GM12878 (cell line): Measurements from ENCODE around the gene ANO6. TPM values are rescaled to one million over a fixed set of nuclear protein-coding genes. Genes with fewer than 3 reads are reported as not detected.
"Not testable (repeated sequence)": the region's sequence is repeated elsewhere in the genome, so short reads cannot be mapped to it uniquely, and the experiment has no call there.

Experiments
- ATAC-seq: fragments of 200-7000 bp; cut with Tn5 transposase; 3 replicates; pipeline ENCODE4 v1.9.1; 2020; ENCODE audit warnings: mild to moderate bottlenecking, moderate library complexity
- BruUV-seq: library from RNA; stranded (reverse); fragments of 400-500 nt; replicated peaks from 2 replicates; lab custom pipeline; 2021; lab: Mats Ljungman, UMichigan
- CTCF ChIA-PET: fragments of 300-600 bp; sonication (Branson Sonifier 250); formaldehyde crosslinking; extraction: SDS; loops from one replicate; lab custom pipeline; 2021; ENCODE audit warnings: inconsistent platforms; lab: Yijun Ruan, JAX
- POLR2A ChIA-PET: fragments of 350-600 bp; formaldehyde crosslinking; extraction: SDS; loops from one replicate; lab custom pipeline; 2021; ENCODE audit warnings: inconsistent platforms; lab: Charles Lee
- RAD21 ChIA-PET: fragments of 300-600 bp; sonication (Branson Sonifier 250); formaldehyde crosslinking; loops from one replicate; lab custom pipeline; 2023; ENCODE audit warnings: antibody characterized with exemption; ENCODE audit not compliant: unreplicated experiment; lab: Charles Lee
- SMC1A ChIA-PET: fragments of 300-600 bp; sonication (Branson Sonifier 250); formaldehyde crosslinking; loops from one replicate; lab custom pipeline; 2023; ENCODE audit not compliant: unreplicated experiment, uncharacterized antibody; lab: Charles Lee
- DNase-seq: peaks from one replicate; pipeline ENCODE4 v3.0.0-alpha.2; 2011; ENCODE audit warnings: low read depth, low spot score
- FAIRE-seq: peaks from 3 replicates; lab custom pipeline; 2011; peaks lifted over from hg19 to GRCh38; lab: Jason Lieb, UNC
- H2AFZ ChIP-seq: 2 replicates; pipeline ENCODE4 v1.6.0; 2011; ENCODE audit warnings: low read depth, low read length, control low read depth; ENCODE audit not compliant: control insufficient read depth
- H3K27ac ChIP-seq: 2 replicates; pipeline ENCODE4 v1.5.1; 2011; ENCODE audit warnings: control low read depth; ENCODE audit not compliant: control insufficient read depth, insufficient read depth
- H3K27me3 ChIP-seq, 2 experiments: replicated peaks in 1 of 2; 2 replicates each; pipeline versions ENCODE4 v1.6.0 to v1.6.1; 2011; ENCODE audit warnings: low read length in 1 of 2; ENCODE audit not compliant: control insufficient read depth in 2 of 2, insufficient read depth in 2 of 2
- H3K36me3 ChIP-seq, 2 experiments: 2 replicates each; pipeline ENCODE4 v1.5.1; 2011; ENCODE audit warnings: low read length in 1 of 2; ENCODE audit not compliant: control insufficient read depth in 2 of 2, insufficient read depth in 2 of 2
- H3K4me1 ChIP-seq: 2 replicates; pipeline ENCODE4 v1.6.1; 2011; ENCODE audit warnings: mild to moderate bottlenecking, low read length, moderate library complexity, mixed read lengths; ENCODE audit not compliant: control insufficient read depth, insufficient read depth
- H3K4me2 ChIP-seq: 2 replicates; pipeline ENCODE4 v1.6.0; 2011; ENCODE audit warnings: control low read depth; ENCODE audit not compliant: control insufficient read depth, insufficient read depth
- H3K4me3 ChIP-seq: fragments of 200-600 bp; sonication (generic); 2 replicates; pipeline ENCODE4 v1.5.1; 2016
- H3K79me2 ChIP-seq: 2 replicates; pipeline ENCODE4 v1.6.0; 2011; ENCODE audit warnings: low read length; ENCODE audit not compliant: control insufficient read depth, insufficient read depth
- H3K9ac ChIP-seq: 2 replicates; pipeline ENCODE4 v1.8.0; 2011; ENCODE audit warnings: low read length, control low read depth, mixed read lengths; ENCODE audit not compliant: control insufficient read depth, insufficient read depth
- H3K9me3 ChIP-seq: replicated peaks from 3 replicates; pipeline ENCODE4 v1.5.1; 2011; ENCODE audit warnings: mild to moderate bottlenecking, low read length; ENCODE audit not compliant: control insufficient read depth, insufficient read depth
- H4K20me1 ChIP-seq: 2 replicates; pipeline ENCODE4 v1.6.0; 2011; ENCODE audit not compliant: control insufficient read depth, insufficient read depth
- CREB1 ChIP-seq: IDR thresholded peaks from 2 replicates; pipeline ENCODE4 v1.6.1; 2012; ENCODE audit warnings: low read depth, mild to moderate bottlenecking, inconsistent platforms
- JUND ChIP-seq: IDR thresholded peaks from 2 replicates; pipeline ENCODE4 v1.6.1; 2012; ENCODE audit warnings: low read depth, mild to moderate bottlenecking, low read length, improper control_type of control experiment, moderate library complexity
- MYB ChIP-seq: fragments of 150-350 bp; IDR thresholded peaks from 2 replicates; pipeline ENCODE4 v1.6.1; 2014; ENCODE audit warnings: mild to moderate bottlenecking, low read depth, low read length, borderline replicate concordance
- PRDM15 ChIP-seq: fragments of 450-650 bp; formaldehyde crosslinking; IDR thresholded peaks from 2 replicates; pipeline ENCODE4 v1.4.0; 2020; ENCODE audit warnings: mild to moderate bottlenecking, moderate library complexity
- RB1 ChIP-seq: fragments of 450-650 bp; formaldehyde crosslinking; IDR thresholded peaks from 2 replicates; pipeline ENCODE4 v1.6.1; 2017; ENCODE audit warnings: mild to moderate bottlenecking, borderline replicate concordance
- RBBP5 ChIP-seq: fragments of 200-600 bp; sonication (generic); conservative IDR thresholded peaks from 2 replicates; pipeline ENCODE4 v1.6.1; 2016
- SMC3 ChIP-seq: IDR thresholded peaks from 2 replicates; pipeline ENCODE4 v1.6.1; 2011; ENCODE audit warnings: low read length, improper control_type of control experiment, borderline replicate concordance
- SPI1 ChIP-seq: IDR thresholded peaks from 2 replicates; pipeline ENCODE4 v1.6.1; 2011; ENCODE audit warnings: low read depth, mild to moderate bottlenecking, low read length, moderate library complexity, borderline replicate concordance; ENCODE audit not compliant: insufficient read depth
- SREBF2 ChIP-seq: IDR thresholded peaks from 2 replicates; pipeline ENCODE4 v1.6.1; 2012; ENCODE audit warnings: mild to moderate bottlenecking, low read length
- TBL1XR1 ChIP-seq: IDR thresholded peaks from 2 replicates; pipeline ENCODE4 v1.6.1; 2012; ENCODE audit warnings: low read depth, low read length, improper control_type of control experiment
- YY1 ChIP-seq: IDR thresholded peaks from 2 replicates; pipeline ENCODE4 v1.6.1; 2011; ENCODE audit warnings: low read depth, mild to moderate bottlenecking, low read length
- WGBS: methylation state at CpG from one replicate; pipeline ENCODE4 v1.1.6; 2016; ENCODE audit warnings: low lambda C conversion rate; ENCODE audit not compliant: insufficient replicate concordance, insufficient coverage; ENCODE audit errors: missing lambda C conversion rate; 5-methylcytosine and 5-hydroxymethylcytosine counted together
- in situ Hi-C: fragments of 300-500 bp; cut with MboI; formaldehyde crosslinking; loops from 9 replicates; pipeline ENCODE4 v1.14.3; 2018; ENCODE audit warnings: mixed read lengths
- intact Hi-C: fragments of 100-400 bp; cut with micrococcal nuclease; formaldehyde crosslinking; loops from one replicate; pipeline ENCODE4 v1.14.2; 2022; ENCODE audit not compliant: unreplicated experiment
- polyA plus RNA-seq, 11 experiments: library from polyadenylated mRNA; depleted of rRNA in 4 of 11; unstranded in 6 of 11; stranded (reverse) in 5 of 11; fragments of >200 nt; fragmentation: Nextera tagmentation in 4 of 11; fragmentation: Illumina TruSeq in 1 of 11; extraction: Ambion mirVana in 4 of 11; extraction: Trizol in 1 of 11; gene quantifications; 1 replicate in 1 of 11; 2 replicates in 10 of 11; pipeline versions ENCODE4 v1.2.1 to v1.2.3, GENCODE V29; 2011 to 2016; ENCODE audit warnings: inconsistent platforms in 2 of 11, missing spikeins in 2 of 11, low read depth in 1 of 11
- total RNA-seq, 4 experiments: library from RNA; depleted of rRNA in 3 of 4; stranded (reverse); fragments of >200 nt in 3 of 4; fragmentation: Illumina TruSeq in 1 of 4; extraction: Trizol in 1 of 4; gene quantifications; 2 replicates each; pipeline versions ENCODE4 v1.2.1 to v1.2.3, GENCODE V29; 2013 to 2021

ANO6 gene
- total and polyA plus RNA-seq, 10 of the 15 experiments (the other 5 are each of a cell fraction or from before 2014, with no cell fraction given) = 4.6 to 30.3 (median 26.0) TPM

GRCh38 chr12:45389426-45389825, 173.5 kb downstream of the ANO6 start (continued):
- TF ChIP-seq RBBP5 = no peak

- 95% methylated on average over 4 of the region's 4 CpGs for WGBS
- H4K20me1 ChIP-seq, H3K27ac ChIP-seq, H2AFZ ChIP-seq, SMC1A ChIA-PET, H3K27me3 ChIP-seq, CTCF ChIA-PET, H3K9me3 ChIP-seq, POLR2A ChIA-PET, RAD21 ChIA-PET, H3K4me3 ChIP-seq, intact Hi-C loops, H3K4me1 ChIP-seq, BruUV-seq, in situ Hi-C loops, FAIRE-seq, DNase-seq, H3K9ac ChIP-seq, H3K4me2 ChIP-seq, H3K36me3 ChIP-seq, H3K79me2 ChIP-seq, ATAC-seq: not testable (repeated sequence)
Measured at GRCh38 chr12:45397499-45397898, 181.6 kb downstream of the ANO6 start.

- Histone ChIP-seq H3K4me2 (no peak overlapping the region), H3K27me3 (no peaks in the 10 kb centered on the region), H3K36me3 (peaks cover 0 to 6% of the 10 kb centered on the region in 2 experiments; a peak in 2 of 4 replicates), H3K4me3 (no peak overlapping the region), H3K27ac (no peak overlapping the region), H3K9ac (no peak overlapping the region), H4K20me1 (no peaks in the 10 kb centered on the region), H3K4me1 (no peaks in the 10 kb centered on the region), H2AFZ (no peak overlapping the region), H3K9me3 (no peaks in the 10 kb centered on the region), H3K79me2 (no peaks in the 10 kb centered on the region)
- FAIRE-seq = no peak
- intact Hi-C loops (no loop called here), in situ Hi-C loops (no loop called here)
- SMC1A ChIA-PET = no interaction called here
- POLR2A ChIA-PET = no interaction called here
- WGBS = 99% methylated on average over 4 of the region's 4 CpGs
- RAD21 ChIA-PET = interaction anchor here (1.5 kb wide), 1 partner anchor 9 kb away, joined by 3 read pairs; no protein-coding TSS in a partner anchor
- no TSS peak for BruUV-seq
- no peak for ATAC-seq
- CTCF ChIA-PET = interaction anchor here (0.6 to 1.0 kb wide), 3 partner anchors 20 to 675 kb away, joined by 3 read pairs; no protein-coding TSS in a partner anchor
- no peak for DNase-seq
- TF ChIP-seq CREB1 (no peak), YY1 (no peak), PRDM15 (no peak), SREBF2 (no peak), TBL1XR1 (no peak), MYB (no peak), SMC3 (no peak), JUND (no peak), SPI1 (no peak), RB1 (no peak)
Measured at GRCh38 chr12:45398552-45398951, 182.7 kb downstream of the ANO6 start.
